ENCODE results near the gene NPAS3. TPM values are rescaled to one million over a fixed set of nuclear protein-coding genes. Genes with fewer than 3 reads are reported as not detected.

Gene NPAS3
- total RNA-seq, 1 experiment from 2014 or later = 0.90 TPM

DNA sequence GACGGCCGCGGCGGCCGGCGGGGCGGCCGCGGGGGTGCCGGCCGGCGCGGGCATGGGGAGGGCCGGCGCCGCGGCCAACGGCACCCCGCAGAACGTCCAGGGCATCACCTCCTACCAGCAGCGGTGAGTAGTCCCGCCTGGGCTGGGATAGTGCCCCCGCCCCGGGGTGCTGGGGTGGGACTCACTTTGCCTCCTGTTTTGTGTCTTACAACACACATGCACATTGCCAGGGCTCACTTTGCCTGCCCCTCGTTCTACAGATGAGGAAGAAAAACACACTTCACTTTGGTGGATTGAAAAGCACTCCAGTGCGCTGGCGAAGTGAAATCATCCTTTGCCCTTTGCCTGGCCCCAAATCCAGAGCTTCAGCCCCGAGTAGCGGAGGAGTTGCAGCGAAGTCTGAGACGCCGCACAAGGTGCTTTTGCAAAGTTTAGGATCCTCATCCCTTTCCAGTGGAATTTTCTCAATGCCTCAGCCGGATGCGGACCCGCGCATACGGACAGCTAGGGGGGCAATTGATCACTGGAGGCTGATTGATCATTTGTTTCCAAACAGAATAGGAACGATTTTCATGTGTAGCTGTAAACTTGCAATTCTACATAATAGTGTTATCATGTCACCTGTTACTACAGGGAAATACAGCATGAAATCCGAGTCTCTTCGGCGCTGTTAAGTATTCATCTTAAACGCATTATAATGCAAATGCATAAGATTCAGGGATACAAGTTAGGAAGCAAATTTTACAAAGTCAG lies 3.6 kb upstream of the NPAS3 start:
- in situ Hi-C loops (cut with HindIII; ENCODE audit: low pct_unique_long_range_greater_than_20kb, low sequenced_read_pairs) = no loop called here
- no peak for DNase-seq (ENCODE audit: low read depth, low spot score)

DNA sequence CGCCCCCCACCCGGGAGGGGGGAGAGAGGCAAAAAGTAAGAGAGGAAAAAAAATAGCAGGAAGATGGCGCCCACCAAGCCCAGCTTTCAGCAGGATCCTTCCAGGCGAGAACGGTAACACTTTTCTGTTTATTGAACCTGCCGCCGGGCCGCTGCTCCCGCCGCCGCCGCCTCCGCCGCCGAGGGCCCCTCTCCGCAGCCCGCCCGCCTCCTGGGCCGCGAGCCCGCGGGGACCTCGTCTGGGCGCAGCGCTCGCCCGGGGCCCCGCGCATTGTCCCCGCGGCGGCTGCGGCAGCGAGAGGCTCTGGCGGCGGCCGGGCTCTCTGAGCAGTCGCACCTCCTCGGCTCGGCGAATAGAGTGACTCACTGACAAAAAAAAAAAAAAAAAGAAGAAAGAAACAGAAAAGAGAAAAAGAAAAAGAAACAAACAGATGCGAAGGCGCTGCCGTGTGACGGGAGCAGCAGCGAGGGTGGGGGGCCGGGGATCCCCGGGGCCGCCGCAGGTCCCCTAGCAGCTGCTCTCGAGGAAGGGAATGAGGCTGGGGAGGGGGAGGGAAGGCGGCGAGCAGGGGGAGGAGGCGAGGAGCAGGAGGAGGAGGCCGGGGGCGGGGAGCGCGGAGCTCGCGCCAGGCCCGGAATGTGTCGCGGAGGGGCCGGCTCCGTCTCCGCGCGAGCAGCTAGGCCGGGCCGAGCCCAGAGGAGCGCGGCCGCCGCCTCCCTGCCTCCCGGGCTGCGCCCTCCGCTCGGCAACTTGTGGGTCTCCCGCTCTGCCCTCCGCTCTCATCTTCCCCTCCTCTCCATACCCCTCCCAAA lies 781 bp downstream of the NPAS3 start:
- in situ Hi-C loops (cut with HindIII; ENCODE audit: low pct_unique_long_range_greater_than_20kb, low sequenced_read_pairs) = no loop called here
- peak; percentile 70 for DNase-seq (ENCODE audit: low read depth, low spot score)

DNA sequence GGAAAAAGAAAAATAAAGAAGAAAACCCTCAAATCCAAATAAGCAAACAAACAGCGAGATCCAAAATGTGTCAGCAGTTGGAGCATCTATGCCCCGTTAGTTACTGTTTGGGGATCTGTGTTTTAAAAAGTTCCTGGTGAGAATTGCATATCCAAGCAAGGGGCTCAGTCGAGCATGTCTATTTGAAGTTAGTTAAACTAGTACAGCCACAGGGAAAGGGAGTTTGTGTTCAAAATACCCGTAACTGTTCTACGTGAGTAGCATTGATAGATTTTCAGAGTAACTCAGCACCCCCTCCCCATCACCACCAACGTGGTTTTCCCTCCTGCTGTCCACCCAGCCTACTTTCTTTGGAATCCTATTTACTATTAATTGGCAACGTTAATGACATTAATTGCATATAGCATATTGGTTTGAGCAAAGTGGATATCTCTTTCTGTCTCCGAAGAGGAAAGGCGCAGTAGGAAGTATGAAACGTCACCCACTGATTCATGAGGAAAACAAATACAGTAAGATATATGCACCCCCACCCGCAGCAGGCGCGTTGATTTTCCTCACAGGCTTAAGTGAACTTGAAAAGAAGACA lies 1.5 kb downstream of the NPAS3 start:
- DNase-seq (ENCODE audit: low read depth, low spot score) = peak; percentile 34

DNA sequence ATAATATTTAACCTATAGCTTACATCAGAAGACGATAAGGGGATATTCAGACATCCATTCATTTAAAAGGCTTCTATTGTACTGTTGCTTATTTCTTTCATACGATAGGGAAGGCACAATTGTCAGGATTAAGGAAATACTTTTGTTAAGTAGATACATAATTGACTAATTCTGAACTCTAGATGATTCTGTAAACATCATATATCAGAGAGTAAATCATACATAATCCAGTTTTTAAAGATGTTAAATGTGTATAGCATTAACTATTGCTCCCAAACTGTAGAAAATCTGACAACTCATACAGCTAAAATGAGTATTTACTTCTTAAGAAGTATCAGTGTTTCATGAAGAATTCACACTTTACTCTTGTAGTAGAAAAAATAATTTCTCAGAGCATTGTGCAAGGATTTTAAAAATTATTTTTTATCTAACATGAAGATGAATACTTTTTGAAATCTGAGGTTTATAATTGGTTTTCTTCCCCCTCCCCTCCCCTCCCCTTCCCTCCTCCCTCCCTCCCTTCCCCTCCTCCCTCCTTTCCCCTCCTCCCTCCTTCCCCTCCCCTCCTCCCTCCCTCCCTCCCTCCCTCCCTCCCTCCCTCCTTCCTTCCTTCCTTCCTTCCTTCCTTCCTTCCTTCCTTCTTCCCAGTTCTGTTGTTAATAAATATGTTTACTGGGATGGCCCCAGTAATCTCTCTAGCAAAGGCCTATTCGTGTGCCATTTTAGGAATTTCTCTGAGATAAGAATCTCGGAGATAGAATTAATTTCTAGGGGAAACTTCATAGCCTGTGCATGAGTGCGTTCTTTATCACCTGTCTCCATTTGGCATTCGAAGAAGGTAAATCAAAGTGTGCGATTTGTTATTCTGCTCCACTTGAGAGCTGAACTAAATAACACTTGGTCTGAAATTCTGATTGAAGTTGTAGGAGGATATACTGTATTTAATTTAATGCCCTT lies 2.3 kb downstream of the NPAS3 start:
- DNase-seq (ENCODE audit: low read depth, low spot score) = no peak
- in situ Hi-C loops (cut with HindIII; ENCODE audit: low pct_unique_long_range_greater_than_20kb, low sequenced_read_pairs) = no loop called here

More for the DNA sequence above, 1.5 kb downstream of the NPAS3 start:
- in situ Hi-C loops (cut with HindIII; ENCODE audit: low pct_unique_long_range_greater_than_20kb, low sequenced_read_pairs) = no loop called here

DNA sequence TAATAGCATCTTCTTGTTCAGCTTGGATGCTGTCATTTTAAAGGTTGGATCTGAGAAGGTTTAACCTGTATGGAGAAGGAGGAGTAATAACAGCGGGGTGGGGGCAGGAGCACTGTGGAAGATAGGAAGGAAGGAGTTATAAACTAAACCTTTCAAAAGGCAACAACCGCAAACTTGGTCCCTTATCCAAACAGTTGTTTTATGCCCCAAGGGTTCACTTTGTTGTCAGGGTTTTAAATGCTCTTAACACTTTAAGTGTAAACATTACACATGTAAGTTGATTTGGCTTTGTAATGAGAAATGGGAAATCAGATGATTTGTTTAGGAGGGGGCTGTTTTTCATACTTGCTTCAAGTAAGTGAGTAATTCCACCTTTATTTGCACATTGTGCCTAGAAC lies 3.0 kb downstream of the NPAS3 start:
- no peak for DNase-seq (ENCODE audit: low read depth, low spot score)
- in situ Hi-C loops (cut with HindIII; ENCODE audit: low pct_unique_long_range_greater_than_20kb, low sequenced_read_pairs) = no loop called here

DNA sequence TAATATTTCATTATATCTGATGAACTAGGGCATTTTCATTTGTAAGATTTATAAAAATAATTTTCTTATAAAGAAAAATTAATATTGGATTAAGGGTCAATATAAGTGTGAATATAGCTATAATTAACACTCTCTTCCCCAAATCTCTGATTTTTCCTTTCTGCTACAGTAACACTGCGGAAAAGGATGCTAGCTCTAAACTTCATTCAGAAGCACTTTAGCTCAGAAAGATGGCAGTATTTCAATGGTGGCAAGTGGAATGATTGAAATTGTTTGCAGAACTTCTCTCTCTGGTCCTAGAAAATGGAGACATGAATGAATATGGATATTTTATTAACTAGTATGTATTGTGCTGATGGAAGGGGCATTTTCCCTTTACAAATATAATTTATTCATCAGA lies 8.4 kb downstream of the NPAS3 start:
- DNase-seq (ENCODE audit: low read depth, low spot score) = no peak
- in situ Hi-C loops (cut with HindIII; ENCODE audit: low pct_unique_long_range_greater_than_20kb, low sequenced_read_pairs) = no loop called here

DNA sequence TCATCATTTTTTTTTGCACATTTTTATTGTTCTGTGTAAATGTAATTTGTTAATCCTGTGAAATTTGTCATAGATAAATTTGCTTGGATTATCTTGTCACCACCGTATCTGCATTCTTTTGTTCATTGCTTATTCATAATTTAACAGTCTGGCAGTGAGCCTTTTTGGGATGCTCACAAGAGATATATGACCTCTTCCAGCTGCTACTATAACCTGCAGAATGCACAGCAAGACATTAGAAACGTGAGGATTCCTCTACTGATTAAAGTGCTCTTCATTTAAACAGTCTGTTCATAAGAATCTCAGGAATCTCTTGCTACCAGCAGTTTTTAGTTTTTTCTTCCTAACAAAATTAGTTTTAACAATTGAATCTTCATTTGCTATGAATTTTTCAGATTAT lies 9.1 kb downstream of the NPAS3 start:
- no peak for DNase-seq (ENCODE audit: low read depth, low spot score)
- in situ Hi-C loops (cut with HindIII; ENCODE audit: low pct_unique_long_range_greater_than_20kb, low sequenced_read_pairs) = no loop called here

DNA sequence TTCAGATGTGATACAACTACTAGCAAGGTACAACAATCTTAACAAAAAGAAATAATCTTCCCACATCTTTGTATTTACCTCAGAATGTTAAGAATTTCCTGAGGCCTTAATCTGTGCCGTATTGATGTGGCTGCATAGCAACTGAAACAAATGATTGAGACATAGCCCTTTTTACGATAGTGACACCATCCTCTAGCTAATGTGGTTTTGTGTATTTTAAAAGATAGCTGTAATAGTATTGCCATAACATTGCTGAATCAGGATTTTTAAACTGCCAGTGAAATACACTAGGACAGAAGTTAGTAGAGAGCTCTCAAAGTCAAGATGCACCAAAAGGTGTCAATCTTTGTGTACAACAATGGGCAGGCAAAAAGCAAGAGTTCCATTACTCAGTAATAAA lies 11.9 kb downstream of the NPAS3 start:
- in situ Hi-C loops (cut with HindIII; ENCODE audit: low pct_unique_long_range_greater_than_20kb, low sequenced_read_pairs) = no loop called here

DNA sequence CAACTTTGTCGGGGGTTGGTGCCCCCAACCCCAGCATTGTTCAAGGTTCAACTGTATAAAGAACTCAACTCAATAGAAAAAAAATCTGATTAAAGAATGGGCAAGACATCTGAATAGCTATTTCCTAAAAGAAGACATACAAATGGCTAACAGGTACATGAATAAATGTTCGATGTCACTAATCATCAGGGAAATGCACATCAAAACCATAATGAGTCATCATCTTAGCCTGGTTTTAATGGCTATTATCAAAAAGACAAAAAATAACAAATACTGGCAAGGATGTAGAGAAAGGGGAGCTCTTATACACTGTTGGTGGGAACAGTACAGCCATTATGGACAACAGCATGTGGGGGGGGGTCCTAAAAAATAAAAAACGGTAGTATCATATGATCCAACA lies 28.7 kb downstream of the NPAS3 start:
- in situ Hi-C loops (cut with HindIII; ENCODE audit: low pct_unique_long_range_greater_than_20kb, low sequenced_read_pairs) = no loop called here
- DNase-seq (ENCODE audit: low read depth, low spot score) = no peak

More for the DNA sequence above, 11.9 kb downstream of the NPAS3 start:
- no peak for DNase-seq (ENCODE audit: low read depth, low spot score)

DNA sequence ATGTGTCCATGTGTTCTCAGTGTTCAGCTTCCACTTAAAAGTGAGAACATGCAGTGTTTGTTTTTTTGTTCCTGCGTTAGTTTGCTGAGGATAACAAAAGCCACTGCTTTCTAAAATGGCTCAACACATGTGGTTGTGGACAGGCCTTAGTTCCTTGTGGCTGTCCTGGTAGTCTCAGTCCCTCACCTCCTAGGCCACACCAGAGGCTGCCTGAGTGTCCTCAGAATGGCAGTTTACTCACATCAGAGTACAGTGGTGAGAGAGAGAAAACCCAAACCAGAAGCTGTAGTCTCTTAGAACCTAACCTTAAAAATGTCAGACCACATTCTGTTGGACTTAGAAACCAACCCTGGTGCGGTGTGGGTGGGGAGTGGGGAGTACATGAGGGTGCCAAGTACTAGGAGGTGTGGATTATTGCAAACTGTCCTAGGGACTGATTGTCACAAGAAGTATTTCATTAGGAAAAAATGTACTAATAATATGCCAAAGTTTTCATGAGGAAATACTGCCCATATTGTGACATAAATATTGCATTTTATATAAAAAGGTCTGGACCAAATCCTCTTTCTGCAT lies 30.4 kb downstream of the NPAS3 start:
- no peak for DNase-seq (ENCODE audit: low read depth, low spot score)
- in situ Hi-C loops (cut with HindIII; ENCODE audit: low pct_unique_long_range_greater_than_20kb, low sequenced_read_pairs) = no loop called here

DNA sequence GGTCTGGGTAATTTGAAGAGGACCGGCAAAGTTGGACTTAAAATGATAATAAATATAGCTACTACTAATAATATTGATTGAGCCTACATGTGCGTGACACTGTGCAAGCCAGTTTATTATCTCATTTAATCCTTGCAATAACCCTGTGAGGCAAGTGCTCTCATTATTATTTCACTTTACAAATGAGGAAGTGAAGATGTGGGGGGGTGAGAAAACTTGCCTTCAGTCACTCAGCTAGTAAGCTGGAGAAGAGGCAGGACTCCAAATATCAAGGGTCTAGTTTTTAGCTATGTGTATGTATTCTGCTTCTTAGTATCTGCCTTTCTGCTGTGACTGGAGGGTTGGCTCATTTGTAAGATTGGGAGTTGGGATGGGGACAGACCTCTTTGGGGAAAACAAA lies 39.2 kb downstream of the NPAS3 start:
- in situ Hi-C loops (cut with HindIII; ENCODE audit: low pct_unique_long_range_greater_than_20kb, low sequenced_read_pairs) = no loop called here
- DNase-seq (ENCODE audit: low read depth, low spot score) = no peak

DNA sequence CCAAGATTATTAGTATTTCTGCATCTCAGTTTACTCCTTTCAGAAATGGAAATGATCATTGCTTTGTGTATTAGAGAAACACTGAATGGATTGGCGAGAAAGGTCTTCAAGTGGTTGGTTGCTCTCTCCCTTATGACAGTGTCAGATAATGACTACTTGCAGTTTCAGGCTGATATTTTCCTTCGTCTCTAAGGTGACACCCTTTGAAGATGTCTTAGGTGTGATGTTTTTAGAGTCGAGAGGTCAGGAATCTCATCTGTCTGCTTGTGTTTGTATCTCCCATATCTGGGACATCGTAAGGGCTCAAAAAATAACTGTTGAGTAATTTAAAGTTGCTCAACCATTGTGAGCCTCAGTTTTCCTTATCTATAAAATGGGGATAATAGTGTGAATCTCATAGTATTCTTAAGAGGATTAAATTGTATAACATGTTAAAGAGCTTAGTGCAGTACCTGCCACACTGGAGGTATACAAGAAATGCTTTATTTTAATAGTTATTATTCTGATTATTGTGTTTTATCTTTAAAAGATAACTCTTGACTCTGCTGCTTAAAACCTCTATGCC lies 40.1 kb downstream of the NPAS3 start:
- in situ Hi-C loops (cut with HindIII; ENCODE audit: low pct_unique_long_range_greater_than_20kb, low sequenced_read_pairs) = no loop called here
- DNase-seq (ENCODE audit: low read depth, low spot score) = no peak

DNA sequence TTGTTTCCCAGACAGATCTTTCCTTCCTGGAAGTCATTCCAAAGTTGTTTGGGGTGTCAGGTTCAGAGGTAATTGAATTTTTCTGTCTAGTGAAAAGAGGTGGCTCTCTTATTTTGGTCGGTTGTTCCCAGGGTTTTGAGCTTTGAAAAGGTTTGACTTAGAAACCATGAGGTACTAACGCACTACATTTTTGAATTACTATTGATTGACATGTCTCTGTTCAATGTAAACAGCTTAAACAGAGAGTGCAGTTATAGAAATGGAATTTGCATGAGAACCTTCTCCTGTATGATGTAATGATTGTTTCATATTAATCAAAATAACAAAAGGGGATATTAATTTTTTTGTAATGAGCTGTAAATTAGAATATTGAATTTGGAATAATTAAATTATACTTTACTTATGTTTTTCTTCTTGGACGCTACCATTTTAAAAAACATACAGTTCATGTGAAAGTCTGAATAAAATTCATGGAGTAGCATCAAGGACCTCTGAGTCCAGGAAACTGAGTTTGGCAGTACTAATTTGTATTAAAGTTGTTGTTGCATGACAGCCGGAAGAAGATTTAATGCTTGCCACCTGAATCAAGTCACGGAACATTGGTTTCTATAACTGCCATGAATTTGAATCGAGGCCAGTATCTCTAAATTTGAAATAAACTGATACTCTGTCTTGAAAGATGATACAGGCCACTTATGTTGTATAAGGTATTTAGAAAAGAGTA lies 41.7 kb downstream of the NPAS3 start:
- in situ Hi-C loops (cut with HindIII; ENCODE audit: low pct_unique_long_range_greater_than_20kb, low sequenced_read_pairs) = no loop called here
- no peak for DNase-seq (ENCODE audit: low read depth, low spot score)

DNA sequence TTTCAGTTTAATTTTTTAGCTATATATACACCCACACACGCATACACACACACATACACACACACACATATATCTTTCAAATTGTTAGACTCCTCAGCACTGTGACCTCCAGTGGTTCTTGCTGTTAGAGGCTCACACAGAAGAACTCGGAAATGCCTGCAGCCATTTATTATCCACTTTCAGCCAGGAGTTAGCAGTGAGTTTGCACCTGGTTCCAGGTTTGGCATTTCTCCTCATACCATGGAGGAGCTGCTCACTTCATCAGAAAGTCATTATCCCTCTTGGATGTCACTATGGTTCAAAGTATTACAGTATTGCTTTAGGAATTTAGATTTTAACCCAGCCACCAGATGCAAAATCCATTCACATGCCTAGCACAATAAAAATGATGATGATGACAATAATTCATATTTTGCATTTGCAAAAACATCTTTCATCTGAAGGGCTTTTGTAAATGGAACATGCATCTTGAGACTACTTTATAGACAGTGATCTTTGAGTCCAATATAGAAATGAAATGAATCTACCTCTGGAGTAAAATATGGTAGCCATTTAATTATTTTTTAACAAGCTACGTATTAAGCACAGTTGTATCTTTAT lies 42.3 kb downstream of the NPAS3 start:
- DNase-seq (ENCODE audit: low read depth, low spot score) = no peak
- in situ Hi-C loops (cut with HindIII; ENCODE audit: low pct_unique_long_range_greater_than_20kb, low sequenced_read_pairs) = no loop called here

DNA sequence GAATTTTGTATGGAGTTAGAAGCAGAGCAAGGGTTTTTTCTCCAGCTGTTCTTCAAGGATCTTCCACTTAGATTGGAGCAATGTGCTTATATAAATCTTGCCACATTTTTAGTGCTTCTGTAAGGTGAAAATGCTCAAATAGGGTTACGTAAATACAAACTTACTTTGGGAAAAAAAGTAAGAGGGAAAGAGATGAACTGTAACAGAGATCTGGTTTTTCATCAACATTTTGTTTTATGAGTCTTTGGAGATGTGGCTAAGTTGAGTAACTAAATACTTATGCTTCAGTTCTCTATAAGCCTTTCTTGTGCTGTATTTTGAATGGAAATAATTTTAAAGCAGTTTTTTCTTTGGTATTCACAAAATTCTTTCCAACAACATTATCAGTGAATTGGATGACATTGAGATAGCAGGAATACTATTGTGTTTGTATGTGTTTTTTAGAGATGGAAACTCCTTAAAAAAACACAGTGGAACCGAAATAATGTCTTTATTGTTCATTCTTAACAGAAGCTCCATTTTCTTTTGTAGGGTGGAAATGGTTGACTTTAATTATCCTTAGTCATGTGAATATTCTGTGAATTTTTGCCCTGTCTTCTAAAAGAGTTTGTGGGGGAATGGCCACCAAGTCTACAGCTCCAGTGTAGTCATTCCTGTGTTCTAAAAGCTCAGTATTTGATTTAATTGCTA lies 45.7 kb downstream of the NPAS3 start:
- in situ Hi-C loops (cut with HindIII; ENCODE audit: low pct_unique_long_range_greater_than_20kb, low sequenced_read_pairs) = no loop called here
- peak; percentile 87 for DNase-seq (ENCODE audit: low read depth, low spot score)

DNA sequence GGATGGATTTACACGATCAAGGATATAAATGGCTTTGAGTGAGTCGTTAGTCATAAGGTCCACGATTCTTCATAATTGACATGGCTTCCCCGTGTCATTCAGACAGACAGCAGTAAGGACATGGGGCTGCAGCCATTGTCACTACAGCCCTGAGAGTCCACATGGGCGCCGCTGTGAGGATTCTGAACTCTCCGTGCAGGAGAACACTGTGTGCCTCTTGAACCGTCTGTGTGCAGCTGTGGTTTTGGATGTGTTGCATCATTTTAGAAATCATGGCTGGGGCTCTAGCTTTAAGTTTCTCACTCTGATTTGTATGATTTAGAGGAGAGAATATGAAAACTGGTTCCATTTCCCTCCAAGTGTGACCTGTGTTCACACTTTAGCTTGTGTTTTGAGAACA lies 47.2 kb downstream of the NPAS3 start:
- peak; percentile 44 for DNase-seq (ENCODE audit: low read depth, low spot score)
- in situ Hi-C loops (cut with HindIII; ENCODE audit: low pct_unique_long_range_greater_than_20kb, low sequenced_read_pairs) = no loop called here
